Keratinocyte (primary cell): ENCODE results near the gene TRAF7.

Source experiments
- CTCF ChIP-seq, 3 experiments: IDR thresholded peaks in 1 of 3; conservative IDR thresholded peaks in 1 of 3; optimal IDR thresholded peaks in 1 of 3; 2 replicates in 2 of 3; 3 replicates in 1 of 3; pipeline versions ENCODE3 to v1.5.1; 2011; ENCODE audit warnings: low read length in 3 of 3, mild to moderate bottlenecking in 3 of 3, moderate library complexity in 2 of 3, control low read depth in 1 of 3, inconsistent platforms in 1 of 3; ENCODE audit not compliant: insufficient read depth in 2 of 3; ENCODE audit errors: extremely low read depth in 1 of 3
- EZH2 ChIP-seq: IDR thresholded peaks from one replicate; pipeline ENCODE4 v1.6.1; 2012; ENCODE audit warnings: inconsistent platforms, mild to moderate bottlenecking, low read length, moderate library complexity

DNA sequence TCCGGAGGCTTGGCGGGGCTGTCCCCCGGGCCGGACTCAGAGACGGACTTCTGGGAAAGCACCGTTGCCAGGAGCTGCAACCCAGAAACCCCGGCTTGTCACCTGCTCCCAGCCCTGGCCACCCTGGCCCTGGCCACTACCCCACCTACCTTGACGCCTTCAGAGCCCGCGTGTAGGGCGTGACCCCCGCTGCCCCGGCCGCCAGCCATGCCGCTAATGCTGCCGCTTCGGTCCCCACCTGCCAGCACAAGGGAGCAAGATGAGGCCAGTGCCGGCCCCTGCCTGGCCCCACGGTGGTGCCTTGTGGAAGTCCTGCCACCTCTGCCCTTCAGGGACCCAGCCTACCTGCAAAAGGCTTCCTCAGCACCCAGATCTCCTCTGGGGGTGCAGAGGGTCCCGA lies 29.4 kb downstream of the TRAF7 start:
- TF ChIP-seq CTCF (optimal IDR thresholded peaks at IDR 0.05 in 1 of 3, IDR thresholded peaks at IDR 0.05 in 1 of 3, conservative IDR thresholded peaks at IDR 0.05 in 1 of 3; ENCODE audit: extremely low read depth in 1 of 3, insufficient read depth in 2 of 3, low read length in 3 of 3) (no peak), EZH2 (no peak)
